AG04450 (cell line): ENCODE results near the gene FAM163A. TPM values are rescaled to one million over a fixed set of nuclear protein-coding genes. Genes with fewer than 3 reads are reported as not detected.

Source experiments
- CTCF ChIA-PET: fragments of 300-600, 350-600 bp; formaldehyde crosslinking; extraction: SDS; loops from one replicate; lab custom pipeline; 2022; ENCODE audit warnings: antibody characterized with exemption, inconsistent platforms; lab: Charles Lee
- POLR2A ChIA-PET: fragments of 350-600 bp; formaldehyde crosslinking; extraction: SDS; loops from one replicate; lab custom pipeline; 2021; ENCODE audit warnings: antibody characterized with exemption, inconsistent platforms; lab: Yijun Ruan, JAX
- DNase-seq: peaks from one replicate; pipeline ENCODE4 v3.0.0-alpha.2; 2011; ENCODE audit warnings: low read depth, low spot score
- H3K27ac ChIP-seq: one replicate; pipeline ENCODE4 v1.5.1; 2012; ENCODE audit warnings: low read depth, low read length, control low read depth
- H3K27me3 ChIP-seq: one replicate; pipeline ENCODE4 v1.6.0; 2012; ENCODE audit warnings: low read length; ENCODE audit not compliant: control insufficient read depth, insufficient read depth
- H3K4me3 ChIP-seq: 2 replicates; pipeline ENCODE4 v1.5.1; 2011; ENCODE audit warnings: mild to moderate bottlenecking, low read depth, low read length, control low read depth
- H3K9me3 ChIP-seq: 2 replicates; pipeline ENCODE4 v1.5.1; 2012; ENCODE audit warnings: low read length; ENCODE audit not compliant: control insufficient read depth, insufficient read depth
- polyA plus RNA-seq: library from polyadenylated mRNA; depleted of rRNA; stranded (reverse); fragments of >200 nt; gene quantifications from 2 replicates; pipeline ENCODE4 v1.2.3, GENCODE V29; 2011
- TF ChIP-seq, protein P1 (sequence below): IDR thresholded peaks from 2 replicates; pipeline ENCODE4 v1.5.1; 2011; ENCODE audit warnings: low read depth, low read length, control low read depth, inconsistent platforms

Gene FAM163A
- polyA plus RNA-seq, 1 experiment: not detected

DNA sequence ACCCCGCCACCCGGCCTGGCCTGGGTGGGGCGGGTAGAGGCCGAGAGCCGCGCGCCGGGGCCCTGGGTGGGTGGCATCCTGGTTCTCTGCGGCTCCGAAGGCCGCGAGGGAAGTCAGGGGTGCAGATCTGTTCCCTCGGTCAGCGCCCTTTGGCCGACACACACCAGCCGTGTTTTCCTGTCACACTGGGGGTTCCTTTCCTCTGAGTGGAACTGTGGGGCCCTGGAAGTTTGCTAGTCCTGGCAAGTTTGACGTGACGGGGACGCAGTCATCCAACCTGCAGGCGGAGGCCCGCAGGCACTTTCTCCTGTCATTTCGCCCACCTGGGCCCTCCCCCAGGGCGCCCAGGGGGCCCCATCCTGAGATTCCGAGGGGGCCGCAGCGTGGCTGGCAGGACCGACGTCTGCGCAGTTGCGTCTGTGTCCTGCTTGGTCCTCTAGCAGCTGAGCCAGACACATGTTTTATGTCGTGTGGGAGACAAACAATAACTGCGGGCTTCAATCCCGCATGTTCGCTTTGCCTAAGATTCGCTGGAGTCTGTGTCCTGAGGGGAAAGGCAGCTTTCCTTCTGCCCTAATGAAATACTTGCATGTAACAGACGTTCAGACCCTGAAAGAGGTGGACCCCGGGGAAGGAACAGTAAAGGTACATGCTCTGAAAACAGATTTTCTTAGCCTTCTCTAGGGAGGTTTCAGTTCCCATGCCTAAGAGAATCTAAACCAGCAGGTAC, 1.5 kb downstream of the FAM163A start:
- ChIA-PET CTCF (no interaction called here), POLR2A (no interaction called here)
- no peak overlapping the region for H3K27ac ChIP-seq
- DNase-seq: no peak
- H3K4me3 ChIP-seq: no peak overlapping the region
- H3K9me3 ChIP-seq: peaks cover 3% of the 10 kb centered on the region; the same call in 1 of the 2 replicates
- peaks cover 44% of the 10 kb centered on the region for H3K27me3 ChIP-seq
- TF ChIP-seq, protein P1, sequence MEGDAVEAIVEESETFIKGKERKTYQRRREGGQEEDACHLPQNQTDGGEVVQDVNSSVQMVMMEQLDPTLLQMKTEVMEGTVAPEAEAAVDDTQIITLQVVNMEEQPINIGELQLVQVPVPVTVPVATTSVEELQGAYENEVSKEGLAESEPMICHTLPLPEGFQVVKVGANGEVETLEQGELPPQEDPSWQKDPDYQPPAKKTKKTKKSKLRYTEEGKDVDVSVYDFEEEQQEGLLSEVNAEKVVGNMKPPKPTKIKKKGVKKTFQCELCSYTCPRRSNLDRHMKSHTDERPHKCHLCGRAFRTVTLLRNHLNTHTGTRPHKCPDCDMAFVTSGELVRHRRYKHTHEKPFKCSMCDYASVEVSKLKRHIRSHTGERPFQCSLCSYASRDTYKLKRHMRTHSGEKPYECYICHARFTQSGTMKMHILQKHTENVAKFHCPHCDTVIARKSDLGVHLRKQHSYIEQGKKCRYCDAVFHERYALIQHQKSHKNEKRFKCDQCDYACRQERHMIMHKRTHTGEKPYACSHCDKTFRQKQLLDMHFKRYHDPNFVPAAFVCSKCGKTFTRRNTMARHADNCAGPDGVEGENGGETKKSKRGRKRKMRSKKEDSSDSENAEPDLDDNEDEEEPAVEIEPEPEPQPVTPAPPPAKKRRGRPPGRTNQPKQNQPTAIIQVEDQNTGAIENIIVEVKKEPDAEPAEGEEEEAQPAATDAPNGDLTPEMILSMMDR: no peak

DNA sequence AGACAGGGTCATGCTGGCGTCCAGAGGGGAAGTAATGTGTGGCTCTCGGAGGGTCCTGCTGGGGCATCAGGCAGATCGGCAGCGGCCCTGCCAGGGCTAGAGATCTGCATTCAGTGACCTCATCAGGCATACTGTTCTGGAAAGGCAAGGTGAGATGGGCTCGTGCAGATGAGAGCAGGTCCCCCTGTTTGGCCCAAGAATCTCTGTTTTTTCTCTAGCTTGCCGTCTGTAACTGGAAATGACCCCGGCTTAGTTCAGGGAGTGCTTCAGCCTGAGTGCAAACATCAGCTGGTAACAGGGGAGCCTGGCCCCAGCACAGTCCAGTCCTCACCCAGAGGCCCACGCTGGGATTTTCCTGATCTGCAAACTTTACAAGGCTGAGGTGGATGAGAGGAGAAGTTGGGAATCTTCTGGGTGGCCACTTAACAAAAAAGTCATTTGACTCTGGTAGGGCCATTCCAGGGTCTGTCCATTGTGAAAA, 2.1 kb downstream of the FAM163A start:
- CTCF ChIA-PET: interaction anchor here (0.9 kb wide), 1 partner anchor 69 kb away, joined by 5 read pairs; no protein-coding TSS in a partner anchor
- Histone ChIP-seq H3K27me3 (peaks cover 44% of the 10 kb centered on the region), H3K4me3 (no peak overlapping the region), H3K27ac (no peak overlapping the region), H3K9me3 (peaks cover 3% of the 10 kb centered on the region; the same call in 1 of the 2 replicates)
- DNase-seq: no peak
- TF ChIP-seq, protein P1: no peak
- POLR2A ChIA-PET: no interaction called here

DNA sequence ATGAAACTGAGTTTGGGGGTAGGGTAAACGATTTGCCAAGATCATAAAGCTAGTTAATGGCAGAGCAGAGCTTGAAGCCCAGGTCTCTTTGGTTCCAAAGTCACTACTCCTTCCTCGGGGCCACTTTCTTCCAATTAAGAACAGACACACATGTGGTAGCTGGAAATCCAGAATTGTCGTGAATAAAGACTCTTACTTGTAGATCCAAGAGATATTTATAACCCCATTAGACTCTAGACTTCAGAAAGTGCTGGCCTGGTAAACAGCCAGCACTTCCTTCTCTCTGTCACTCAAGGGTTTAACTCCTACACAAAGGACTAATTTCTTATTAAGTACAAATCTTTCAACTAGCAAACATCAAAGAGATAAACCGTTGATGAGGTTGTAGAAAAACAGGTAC, 2.7 kb downstream of the FAM163A start:
- POLR2A ChIA-PET: no interaction called here
- Histone ChIP-seq H3K9me3 (peaks cover 3% of the 10 kb centered on the region; the same call in 1 of the 2 replicates), H3K4me3 (no peak overlapping the region), H3K27me3 (peaks cover 44% of the 10 kb centered on the region), H3K27ac (no peak overlapping the region)
- no peak for DNase-seq
- TF ChIP-seq, protein P1: no peak
- CTCF ChIA-PET: interaction anchor here (0.9 kb wide), 1 partner anchor 69 kb away, joined by 5 read pairs; no protein-coding TSS in a partner anchor

DNA sequence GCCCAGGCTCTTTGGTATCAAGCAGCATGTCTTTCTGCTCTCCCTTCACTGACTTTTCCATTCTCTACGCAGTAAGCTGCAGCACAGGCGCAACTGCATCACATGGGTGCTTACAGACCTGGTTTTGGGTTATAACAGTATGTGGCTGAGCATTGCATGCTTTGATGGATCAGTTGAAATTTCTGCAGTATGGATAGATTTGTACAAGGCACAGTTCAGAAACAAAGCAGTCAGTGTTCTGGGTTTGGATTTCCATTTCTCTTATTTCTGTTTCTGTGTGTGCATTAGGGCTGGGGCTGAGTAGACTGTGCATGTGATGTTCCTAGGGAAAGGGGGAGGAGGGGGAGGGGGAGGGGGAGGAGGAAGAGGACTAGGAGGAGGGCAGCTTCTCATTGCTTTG, 4.5 kb downstream of the FAM163A start:
- no peak for DNase-seq
- peaks cover 2% of the 10 kb centered on the region; the same call in 1 of the 2 replicates for H3K9me3 ChIP-seq
- H3K27me3 ChIP-seq: peaks cover 32% of the 10 kb centered on the region
- POLR2A ChIA-PET: no interaction called here
- no peak overlapping the region for H3K4me3 ChIP-seq
- no peak overlapping the region for H3K27ac ChIP-seq
- TF ChIP-seq, protein P1: no peak
- CTCF ChIA-PET: interaction anchor here (1.8 kb wide), 1 partner anchor 63 kb away, joined by 9 read pairs; no protein-coding TSS in a partner anchor

DNA sequence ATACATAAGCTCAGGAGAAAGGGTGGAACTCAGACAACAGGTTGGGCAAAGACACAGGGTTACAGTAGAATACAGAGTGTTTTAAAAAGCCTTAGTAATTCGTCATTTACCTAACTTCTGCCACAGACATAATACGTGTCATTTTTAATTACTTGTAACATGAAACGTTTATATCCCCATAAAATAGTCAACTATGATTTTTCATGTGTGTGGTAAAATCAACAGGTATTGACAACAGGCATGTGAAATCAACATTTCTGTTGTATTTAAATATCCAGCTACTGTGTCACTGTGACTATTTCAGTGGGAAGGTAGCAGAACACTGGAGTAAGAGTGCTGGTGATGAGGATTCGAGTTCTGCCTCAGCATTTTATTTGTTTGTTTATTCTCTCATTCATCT, 5.7 kb downstream of the FAM163A start:
- Histone ChIP-seq H3K4me3 (no peak overlapping the region), H3K9me3 (no peaks in the 10 kb centered on the region), H3K27ac (no peak overlapping the region), H3K27me3 (peaks cover 26% of the 10 kb centered on the region)
- POLR2A ChIA-PET: no interaction called here
- no peak for DNase-seq
- TF ChIP-seq, protein P1: no peak
- CTCF ChIA-PET: interaction anchor here (1.8 kb wide), 1 partner anchor 61 kb away, joined by 9 read pairs; no protein-coding TSS in a partner anchor
